ENCODE measurements around the gene HSF5. TPM values are rescaled to one million over a fixed set of nuclear protein-coding genes. Genes with fewer than 3 reads are reported as not detected.

The HSF5 gene
- total and polyA plus RNA-seq, 2 of the 13 experiments (the other 11 are each of a cell fraction or from before 2014, with no cell fraction given): not detected

- TF ChIP-seq UBTF (CRISPR knock-in tag; IDR thresholded peaks at IDR 0.05) (peak; percentile 19; the same call in 1 of the 2 replicates), YEATS2 (CRISPR knock-in tag; IDR thresholded peaks at IDR 0.05; ENCODE audit: borderline replicate concordance) (peak; percentile 21; the same call in 1 of the 2 replicates), ZNF574 (CRISPR knock-in tag; IDR thresholded peaks at IDR 0.05) (no peak), NFRKB (IDR thresholded peaks at IDR 0.05) (no peak), ZNF746 (CRISPR knock-in tag; IDR thresholded peaks at IDR 0.05) (no peak; the same call in 1 of the 2 replicates), ZNF264 (CRISPR knock-in tag; IDR thresholded peaks at IDR 0.05) (peak; percentile 99), ZFAT (CRISPR knock-in tag; conservative IDR thresholded peaks at IDR 0.05) (no peak), ZNF766 (CRISPR knock-in tag; IDR thresholded peaks at IDR 0.05; ENCODE audit: borderline replicate concordance) (no peak), MXD4 (CRISPR knock-in tag; IDR thresholded peaks at IDR 0.05) (no peak), HDAC1 (CRISPR knock-in tag; IDR thresholded peaks at IDR 0.05) (peak; percentile 55), SMAD9 (CRISPR knock-in tag; IDR thresholded peaks at IDR 0.05) (no peak), IRX3 (CRISPR knock-in tag; IDR thresholded peaks at IDR 0.05; ENCODE audit: borderline replicate concordance, low read depth) (no peak), HOMEZ (CRISPR knock-in tag; IDR thresholded peaks at IDR 0.05; ENCODE audit: low read depth) (0 out of 2 replicates have a peak, but pooled peaks have one; percentile 11), ZNF207 (IDR thresholded peaks at IDR 0.05; ENCODE audit: borderline replicate concordance) (no peak), ZNF687 (CRISPR knock-in tag; IDR thresholded peaks at IDR 0.05) (no peak; the same call in 1 of the 2 replicates), ZNF614 (CRISPR knock-in tag; IDR thresholded peaks at IDR 0.05; ENCODE audit: borderline replicate concordance) (no peak), ZNF652 (CRISPR knock-in tag; IDR thresholded peaks at IDR 0.05; ENCODE audit: borderline replicate concordance, low read depth) (0 out of 2 replicates have a peak, but pooled peaks have one; percentile 5), ATF5 (CRISPR knock-in tag; IDR thresholded peaks at IDR 0.05; ENCODE audit: low read depth) (no peak)
Measured at GRCh38 chr17:58516644-58517377, 28.6 kb upstream of the HSF5 start (continued).

Data from HepG2 (cell line).